ENCODE data around the gene OVCH1. TPM values are rescaled to one million over a fixed set of nuclear protein-coding genes. Genes with fewer than 3 reads are reported as not detected.

OVCH1 gene
- total and polyA plus RNA-seq, 4 experiments from 2014 or later: not detected

- no peak overlapping the region for H3K4me3 ChIP-seq (ENCODE audit: low read length in 2 of 2)
- no peak overlapping the region for H3K4me3 Mint-ChIP-seq
- H3K4me1 ChIP-seq (ENCODE audit: insufficient read depth, low read length): no peaks in the 10 kb centered on the region
- H3K4me1 Mint-ChIP-seq: peaks cover 0 to 3% (median 1%) of the 10 kb centered on the region in 4 donors
- intact Hi-C loops (cut with micrococcal nuclease): no loop called here
- no peak overlapping the region for H3K27ac ChIP-seq (ENCODE audit: low read depth, low read length)
- DNase-seq: no peak
- peaks cover 0 to 2% (median 0%) of the 10 kb centered on the region in 8 donors for H3K9me3 Mint-ChIP-seq
- no peaks in the 10 kb centered on the region for H3K36me3 Mint-ChIP-seq
- H3K36me3 ChIP-seq (ENCODE audit: insufficient read depth, low read length): no peaks in the 10 kb centered on the region
- peaks cover 8 to 11% of the 10 kb centered on the region in 2 donors for H3K27me3 Mint-ChIP-seq
- POLR2A ChIA-PET (ENCODE audit: partially characterized antibody): no interaction called here
- no peak overlapping the region for H3K27ac Mint-ChIP-seq
- no peaks in the 10 kb centered on the region for H3K27me3 ChIP-seq (ENCODE audit: insufficient read depth, low read length)
- no peaks in the 10 kb centered on the region for H3K9me3 ChIP-seq (ENCODE audit: control insufficient read depth in 1 of 2, low read length in 2 of 2)
- CTCF ChIA-PET (ENCODE audit: partially characterized antibody): interaction anchor here (1.3 kb wide), 1 partner anchor 56 kb away, joined by 3 read pairs; no protein-coding TSS in a partner anchor
Observed at GRCh38 chr12:29431513-29431912, 66.0 kb downstream of the OVCH1 start.

- H3K9me3 Mint-ChIP-seq: no peaks in the 10 kb centered on the region
- H3K27ac ChIP-seq (ENCODE audit: low read depth, low read length): no peak overlapping the region
- H3K9me3 ChIP-seq (ENCODE audit: control insufficient read depth in 1 of 2, low read length in 2 of 2): no peaks in the 10 kb centered on the region
- H3K27ac Mint-ChIP-seq: no peak overlapping the region
- H3K4me3 Mint-ChIP-seq: no peak overlapping the region
- H3K27me3 ChIP-seq (ENCODE audit: insufficient read depth, low read length): no peaks in the 10 kb centered on the region
- H3K36me3 ChIP-seq (ENCODE audit: insufficient read depth, low read length): no peaks in the 10 kb centered on the region
- ChIA-PET POLR2A (ENCODE audit: partially characterized antibody) (no interaction called here), CTCF (ENCODE audit: partially characterized antibody) (no interaction called here)
- intact Hi-C loops (cut with micrococcal nuclease): no loop called here
- H3K4me1 Mint-ChIP-seq: peaks cover 0 to 3% (median 1%) of the 10 kb centered on the region in 4 donors
- H3K27me3 Mint-ChIP-seq: peaks cover 9 to 11% of the 10 kb centered on the region in 2 donors
- no peaks in the 10 kb centered on the region for H3K36me3 Mint-ChIP-seq
- no peak for DNase-seq
- H3K4me1 ChIP-seq (ENCODE audit: insufficient read depth, low read length): no peaks in the 10 kb centered on the region
- no peak overlapping the region for H3K4me3 ChIP-seq (ENCODE audit: low read length in 2 of 2)
Observed at GRCh38 chr12:29430716-29431044, 66.8 kb downstream of the OVCH1 start.

- intact Hi-C loops (cut with micrococcal nuclease): loop anchor here (2.0 to 5.0 kb wide), 3 partner anchors 49 to 341 kb away; partner anchors contain the start of gene ERGIC2
- Mint-ChIP-seq H3K4me3 (no peak overlapping the region), H3K27ac (no peak overlapping the region), H3K27me3 (peaks cover 9 to 11% of the 10 kb centered on the region in 2 donors), H3K36me3 (no peaks in the 10 kb centered on the region), H3K9me3 (no peaks in the 10 kb centered on the region), H3K4me1 (peaks cover 0 to 3% (median 1%) of the 10 kb centered on the region in 4 donors)
- H3K27me3 ChIP-seq (ENCODE audit: insufficient read depth, low read length): no peaks in the 10 kb centered on the region
- H3K27ac ChIP-seq (ENCODE audit: low read depth, low read length): no peak overlapping the region
- ChIA-PET CTCF (ENCODE audit: partially characterized antibody) (no interaction called here), POLR2A (ENCODE audit: partially characterized antibody) (no interaction called here)
- no peaks in the 10 kb centered on the region for H3K4me1 ChIP-seq (ENCODE audit: insufficient read depth, low read length)
- DNase-seq: no peak
- H3K36me3 ChIP-seq (ENCODE audit: insufficient read depth, low read length): no peaks in the 10 kb centered on the region
- H3K4me3 ChIP-seq (ENCODE audit: low read length in 2 of 2): no peak overlapping the region
- H3K9me3 ChIP-seq (ENCODE audit: control insufficient read depth in 1 of 2, low read length in 2 of 2): no peaks in the 10 kb centered on the region
Observed at GRCh38 chr12:29429999-29430715, 67.3 kb downstream of the OVCH1 start.

- no peak for DNase-seq
- H3K36me3 ChIP-seq (ENCODE audit: insufficient read depth, low read length): no peaks in the 10 kb centered on the region
- no peak overlapping the region for H3K4me3 ChIP-seq (ENCODE audit: low read length in 2 of 2)
- Mint-ChIP-seq H3K27ac (no peak overlapping the region), H3K27me3 (peaks cover 12 to 14% of the 10 kb centered on the region in 2 donors), H3K4me1 (peaks cover 0 to 3% (median 1%) of the 10 kb centered on the region in 4 donors), H3K4me3 (no peak overlapping the region), H3K36me3 (no peaks in the 10 kb centered on the region), H3K9me3 (peaks cover 0 to 7% (median 0%) of the 10 kb centered on the region in 8 donors)
- CTCF ChIA-PET (ENCODE audit: partially characterized antibody): interaction anchor here (1.0 to 2.7 kb wide), 8 partner anchors 43 to 342 kb away, joined by 3 to 12 read pairs (median 6); partner anchors contain the start of gene ERGIC2
- no peaks in the 10 kb centered on the region for H3K4me1 ChIP-seq (ENCODE audit: insufficient read depth, low read length)
- intact Hi-C loops (cut with micrococcal nuclease): loop anchor here (1.0 to 5.0 kb wide), 5 partner anchors 48 to 355 kb away; partner anchors contain the start of gene ERGIC2
- H3K27me3 ChIP-seq (ENCODE audit: insufficient read depth, low read length): no peaks in the 10 kb centered on the region
- H3K9me3 ChIP-seq (ENCODE audit: control insufficient read depth in 1 of 2, low read length in 2 of 2): no peaks in the 10 kb centered on the region
- POLR2A ChIA-PET (ENCODE audit: partially characterized antibody): interaction anchor here (1.1 kb wide), 1 partner anchor 48 kb away, joined by 3 read pairs; no protein-coding TSS in a partner anchor
- no peak overlapping the region for H3K27ac ChIP-seq (ENCODE audit: low read depth, low read length)
Observed at GRCh38 chr12:29428633-29429032, 68.9 kb downstream of the OVCH1 start.

GRCh38 chr12:29427964-29428363 is 69.5 kb downstream of the OVCH1 start:
- no peak overlapping the region for H3K4me3 Mint-ChIP-seq
- CTCF ChIA-PET (ENCODE audit: partially characterized antibody): interaction anchor here (0.8 to 2.7 kb wide), 13 partner anchors 11 to 342 kb away, joined by 3 to 12 read pairs (median 5); partner anchors contain the start of gene ERGIC2

GRCh38 chr12:29426498-29426897 is 71.0 kb downstream of the OVCH1 start:
- peaks cover 9 to 10% of the 10 kb centered on the region in 2 donors for H3K27me3 Mint-ChIP-seq
- H3K4me1 Mint-ChIP-seq: peaks cover 0 to 3% (median 1%) of the 10 kb centered on the region in 4 donors
- DNase-seq: no peak
- peaks cover 0 to 8% (median 2%) of the 10 kb centered on the region in 8 donors for H3K9me3 Mint-ChIP-seq
- H3K4me3 Mint-ChIP-seq: no peak overlapping the region
- intact Hi-C loops (cut with micrococcal nuclease): loop anchor here (5.0 kb wide), 1 partner anchor 74 kb away; no protein-coding TSS in a partner anchor
- Histone ChIP-seq H3K27me3 (ENCODE audit: insufficient read depth, low read length) (no peaks in the 10 kb centered on the region), H3K4me3 (ENCODE audit: low read length in 2 of 2) (no peak overlapping the region), H3K36me3 (ENCODE audit: insufficient read depth, low read length) (no peaks in the 10 kb centered on the region), H3K27ac (ENCODE audit: low read depth, low read length) (no peak overlapping the region), H3K4me1 (ENCODE audit: insufficient read depth, low read length) (no peaks in the 10 kb centered on the region), H3K9me3 (ENCODE audit: control insufficient read depth in 1 of 2, low read length in 2 of 2) (no peaks in the 10 kb centered on the region)
- no peaks in the 10 kb centered on the region for H3K36me3 Mint-ChIP-seq
- POLR2A ChIA-PET (ENCODE audit: partially characterized antibody): interaction anchor here (1.9 kb wide), 1 partner anchor 46 kb away, joined by 8 read pairs; the partner anchor contains the start of gene ERGIC2
- H3K27ac Mint-ChIP-seq: no peak overlapping the region
- CTCF ChIA-PET (ENCODE audit: partially characterized antibody): interaction anchor here (0.7 to 2.7 kb wide), 5 partner anchors 14 to 111 kb away, joined by 3 to 9 read pairs (median 3); no protein-coding TSS in a partner anchor

More at GRCh38 chr12:29427964-29428363, 69.5 kb downstream of the OVCH1 start:
- peak in 4 of 5 donors; percentile 9 to 24 (median 23) for DNase-seq
- peaks cover 0 to 3% (median 1%) of the 10 kb centered on the region in 4 donors for H3K4me1 Mint-ChIP-seq
- Histone ChIP-seq H3K4me1 (ENCODE audit: insufficient read depth, low read length) (no peaks in the 10 kb centered on the region), H3K27ac (ENCODE audit: low read depth, low read length) (no peak overlapping the region), H3K9me3 (ENCODE audit: control insufficient read depth in 1 of 2, low read length in 2 of 2) (no peaks in the 10 kb centered on the region), H3K27me3 (ENCODE audit: insufficient read depth, low read length) (no peaks in the 10 kb centered on the region), H3K4me3 (ENCODE audit: low read length in 2 of 2) (no peak overlapping the region), H3K36me3 (ENCODE audit: insufficient read depth, low read length) (no peaks in the 10 kb centered on the region)
- POLR2A ChIA-PET (ENCODE audit: partially characterized antibody): interaction anchor here (1.1 to 1.9 kb wide), 2 partner anchors 47 to 48 kb away, joined by 3 to 8 read pairs; partner anchors contain the start of gene ERGIC2
- intact Hi-C loops (cut with micrococcal nuclease): loop anchor here (1.0 to 5.0 kb wide), 5 partner anchors 47 to 355 kb away; partner anchors contain the start of gene ERGIC2
- H3K36me3 Mint-ChIP-seq: no peaks in the 10 kb centered on the region
- H3K27me3 Mint-ChIP-seq: peaks cover 15% of the 10 kb centered on the region in 2 donors
- peaks cover 0 to 8% (median 2%) of the 10 kb centered on the region in 8 donors for H3K9me3 Mint-ChIP-seq
- H3K27ac Mint-ChIP-seq: peak overlapping the region in 1 of 7 donors; percentile 39

GRCh38 chr12:29425722-29426121 is 71.8 kb downstream of the OVCH1 start:
- H3K4me3 Mint-ChIP-seq: no peak overlapping the region
- Histone ChIP-seq H3K4me1 (ENCODE audit: insufficient read depth, low read length) (no peaks in the 10 kb centered on the region), H3K27me3 (ENCODE audit: insufficient read depth, low read length) (peaks cover 2% of the 10 kb centered on the region), H3K36me3 (ENCODE audit: insufficient read depth, low read length) (no peaks in the 10 kb centered on the region), H3K4me3 (ENCODE audit: low read length in 2 of 2) (no peak overlapping the region), H3K9me3 (ENCODE audit: control insufficient read depth in 1 of 2, low read length in 2 of 2) (no peaks in the 10 kb centered on the region), H3K27ac (ENCODE audit: low read depth, low read length) (no peak overlapping the region)
- H3K36me3 Mint-ChIP-seq: no peaks in the 10 kb centered on the region
- peaks cover 0 to 8% (median 2%) of the 10 kb centered on the region in 8 donors for H3K9me3 Mint-ChIP-seq
- no peak for DNase-seq
- H3K4me1 Mint-ChIP-seq: peaks cover 0 to 3% (median 1%) of the 10 kb centered on the region in 4 donors
- peaks cover 9 to 11% of the 10 kb centered on the region in 2 donors for H3K27me3 Mint-ChIP-seq
- ChIA-PET POLR2A (ENCODE audit: partially characterized antibody) (no interaction called here), CTCF (ENCODE audit: partially characterized antibody) (no interaction called here)
- intact Hi-C loops (cut with micrococcal nuclease): loop anchor here (5.0 kb wide), 1 partner anchor 73 kb away; no protein-coding TSS in a partner anchor
- no peak overlapping the region for H3K27ac Mint-ChIP-seq

Data from CD4-positive, alpha-beta memory T cell (primary cell).